K562 (cell line): ENCODE results near the gene DIP2B. TPM values are rescaled to one million over a fixed set of nuclear protein-coding genes. Genes with fewer than 3 reads are reported as not detected.

Experiments
- ATAC-seq: fragments of 200-7000 bp; cut with Tn5 transposase; 3 replicates; pipeline ENCODE4 v1.9.1; 2020; ENCODE audit warnings: moderate library complexity
- BruUV-seq: library from RNA; stranded (reverse); fragments of 400-500 nt; replicated peaks from 2 replicates; lab custom pipeline; 2021; lab: Mats Ljungman, UMichigan
- CTCF ChIA-PET: fragments of 300-600 bp; formaldehyde crosslinking; extraction: SDS; loops from one replicate; lab custom pipeline; 2021; ENCODE audit warnings: low intra/inter-chr PET ratio; lab: Yijun Ruan, JAX
- POLR2A ChIA-PET: fragments of 300-600, 350-650 bp; sonication (Branson Sonifier 250); formaldehyde crosslinking; extraction: SDS; loops from one replicate; lab custom pipeline; 2021; ENCODE audit warnings: antibody characterized with exemption, inconsistent platforms; lab: Yijun Ruan, JAX
- DNase-seq, 4 experiments: peaks; one replicate each; pipeline versions ENCODE4 v3.0.0 to v3.0.0-alpha.2; 2011 to 2018; ENCODE audit warnings: low spot score in 3 of 4, mixed read lengths in 3 of 4; ENCODE audit errors: extremely low read depth in 1 of 4
- FAIRE-seq: peaks from 2 replicates; lab custom pipeline; 2011; peaks lifted over from hg19 to GRCh38; lab: Jason Lieb, UNC
- H2AFZ ChIP-seq: 2 replicates; pipeline ENCODE4 v1.6.0; 2011; ENCODE audit warnings: low read depth, low read length, control low read depth, inconsistent platforms
- H3K27ac ChIP-seq: fragments of 200-600 bp; 3 replicates; pipeline ENCODE4 v1.8.0; 2011; ENCODE audit warnings: low read depth, mild to moderate bottlenecking, control low read depth, inconsistent platforms, low read length, moderate library complexity, mixed read lengths; ENCODE audit errors: extremely low read depth
- H3K27me3 ChIP-seq, 2 experiments: fragments of 300-600 bp in 1 of 2; 2 replicates in 1 of 2; 3 replicates in 1 of 2; pipeline versions ENCODE4 v1.6.0 to v1.8.0; 2011; ENCODE audit warnings: inconsistent platforms in 2 of 2, low read length in 2 of 2, mild to moderate bottlenecking in 1 of 2, mixed read lengths in 1 of 2, moderate library complexity in 1 of 2; ENCODE audit not compliant: control insufficient read depth in 2 of 2, insufficient read depth in 2 of 2
- H3K36me3 ChIP-seq: fragments of 300-600 bp; 3 replicates; pipeline ENCODE4 v1.8.0; 2011; ENCODE audit warnings: mild to moderate bottlenecking, low read length, inconsistent platforms; ENCODE audit not compliant: control insufficient read depth, insufficient read depth
- H3K4me1 ChIP-seq, 2 experiments: fragments of 200-600 bp in 1 of 2; replicated peaks in 1 of 2; 2 replicates in 1 of 2; 3 replicates in 1 of 2; pipeline versions ENCODE4 v1.5.1 to v1.8.0; 2011; ENCODE audit warnings: inconsistent platforms in 2 of 2, low read length in 2 of 2, mild to moderate bottlenecking in 1 of 2, mixed read lengths in 1 of 2, moderate library complexity in 1 of 2; ENCODE audit not compliant: control insufficient read depth in 2 of 2, insufficient read depth in 2 of 2
- H3K4me2 ChIP-seq: 2 replicates; pipeline ENCODE4 v1.6.1; 2011; ENCODE audit warnings: low read length, control low read depth, inconsistent platforms, mixed read lengths; ENCODE audit not compliant: insufficient read depth
- H3K4me3 ChIP-seq: fragments of 200-600 bp; sonication (generic), shearing (Covaris generic); 2 replicates; pipeline ENCODE4 v1.5.1; 2016; ENCODE audit warnings: control low read depth, inconsistent platforms
- H3K79me2 ChIP-seq: fragments of 200-600 bp; 3 replicates; pipeline ENCODE4 v1.8.0; 2011; ENCODE audit warnings: low read length, inconsistent platforms; ENCODE audit not compliant: control insufficient read depth, insufficient read depth
- H3K9ac ChIP-seq, 2 experiments: 2 replicates each; pipeline versions ENCODE4 v1.6.0 to v1.6.1; 2011; ENCODE audit warnings: low read depth in 2 of 2, low read length in 2 of 2, control low read depth in 1 of 2, inconsistent platforms in 1 of 2, mild to moderate bottlenecking in 1 of 2, mixed read lengths in 1 of 2; ENCODE audit not compliant: insufficient read depth in 1 of 2
- H3K9me1 ChIP-seq: one replicate; pipeline ENCODE4 v1.6.0; 2011; ENCODE audit warnings: inconsistent platforms, mild to moderate bottlenecking, low read length, moderate library complexity; ENCODE audit not compliant: control insufficient read depth, insufficient read depth
- H3K9me3 ChIP-seq: replicated peaks from 2 replicates; pipeline ENCODE4 v1.5.1; 2011; ENCODE audit warnings: low read depth, low read length, inconsistent platforms; ENCODE audit not compliant: control insufficient read depth, insufficient read depth
- H4K20me1 ChIP-seq: replicated peaks from 2 replicates; pipeline ENCODE4 v1.6.1; 2011; ENCODE audit warnings: low read length, inconsistent platforms, mixed read lengths; ENCODE audit not compliant: control insufficient read depth, insufficient read depth
- BACH1 ChIP-seq: fragments of 200-800 bp; sonication (Bioruptor generic); IDR thresholded peaks from 2 replicates; pipeline ENCODE4 v1.6.1; 2016; ENCODE audit warnings: missing genetic modification characterization, missing compliant biosample characterization
- NR4A1 ChIP-seq, 2 experiments: fragments of 250-450 bp in 1 of 2; fragments of 450-650 bp in 1 of 2; sonication (Bioruptor Pico) in 1 of 2; IDR thresholded peaks; 2 replicates each; pipeline versions ENCODE4 v1.4.0 to v1.6.1; 2016 to 2020; ENCODE audit warnings: mild to moderate bottlenecking in 2 of 2, missing compliant biosample characterization in 1 of 2, missing genetic modification characterization in 1 of 2, moderate library complexity in 1 of 2
- ZFP36 ChIP-seq: fragments of 150-350 bp; IDR thresholded peaks from 2 replicates; pipeline ENCODE4 v1.6.1; 2018; ENCODE audit warnings: low read length, low read depth; ENCODE audit not compliant: partially characterized antibody
- ZFPM2 ChIP-seq: fragments of 250-450 bp; sonication (Bioruptor Pico); IDR thresholded peaks from 2 replicates; pipeline ENCODE4 v1.5.1; 2022; ENCODE audit warnings: mild to moderate bottlenecking
- WGBS: fragments of 100-300 bp; shearing (Covaris generic); methylation state at CpG from one replicate; pipeline ENCODE4 v1.1.6; 2016; ENCODE audit warnings: low coverage, mixed read lengths; ENCODE audit not compliant: insufficient coverage; ENCODE audit errors: missing lambda C conversion rate; 5-methylcytosine and 5-hydroxymethylcytosine counted together
- in situ Hi-C: fragments of 300-500 bp; cut with MboI; formaldehyde crosslinking; loops from 4 replicates; pipeline ENCODE4 v1.15.0; 2018; ENCODE audit warnings: inconsistent platforms, mixed read lengths
- intact Hi-C: fragments of 100-400 bp; cut with micrococcal nuclease; formaldehyde crosslinking; loops from 2 replicates; pipeline ENCODE4 v1.14.2; 2022
- polyA plus RNA-seq, 8 experiments: library from polyadenylated mRNA; depleted of rRNA in 4 of 8; stranded (reverse) in 5 of 8; unstranded in 3 of 8; fragments of >200 nt; fragmentation: Nextera tagmentation in 2 of 8; fragmentation: Illumina TruSeq in 1 of 8; extraction: Ambion mirVana in 2 of 8; extraction: Trizol in 1 of 8; gene quantifications; 2 replicates each; pipeline versions ENCODE4 v1.2.1 to v1.2.3, GENCODE V29; 2011 to 2014; ENCODE audit warnings: inconsistent platforms in 1 of 8, missing spikeins in 1 of 8
- total RNA-seq, 7 experiments: library from RNA; depleted of rRNA in 6 of 7; stranded (reverse); fragments of >200 nt in 6 of 7; fragmentation: Illumina TruSeq in 2 of 7; extraction: Trizol in 2 of 7; gene quantifications; 2 replicates each; pipeline versions ENCODE4 v1.2.1 to v1.2.3, GENCODE V29; 2011 to 2021; ENCODE audit warnings: low replicate concordance in 1 of 7

Gene DIP2B
- total and polyA plus RNA-seq, 9 of the 15 experiments (the other 6 are each of a cell fraction or from before 2014, with no cell fraction given), result 4.6 to 26.1 (median 18.8) TPM

DNA sequence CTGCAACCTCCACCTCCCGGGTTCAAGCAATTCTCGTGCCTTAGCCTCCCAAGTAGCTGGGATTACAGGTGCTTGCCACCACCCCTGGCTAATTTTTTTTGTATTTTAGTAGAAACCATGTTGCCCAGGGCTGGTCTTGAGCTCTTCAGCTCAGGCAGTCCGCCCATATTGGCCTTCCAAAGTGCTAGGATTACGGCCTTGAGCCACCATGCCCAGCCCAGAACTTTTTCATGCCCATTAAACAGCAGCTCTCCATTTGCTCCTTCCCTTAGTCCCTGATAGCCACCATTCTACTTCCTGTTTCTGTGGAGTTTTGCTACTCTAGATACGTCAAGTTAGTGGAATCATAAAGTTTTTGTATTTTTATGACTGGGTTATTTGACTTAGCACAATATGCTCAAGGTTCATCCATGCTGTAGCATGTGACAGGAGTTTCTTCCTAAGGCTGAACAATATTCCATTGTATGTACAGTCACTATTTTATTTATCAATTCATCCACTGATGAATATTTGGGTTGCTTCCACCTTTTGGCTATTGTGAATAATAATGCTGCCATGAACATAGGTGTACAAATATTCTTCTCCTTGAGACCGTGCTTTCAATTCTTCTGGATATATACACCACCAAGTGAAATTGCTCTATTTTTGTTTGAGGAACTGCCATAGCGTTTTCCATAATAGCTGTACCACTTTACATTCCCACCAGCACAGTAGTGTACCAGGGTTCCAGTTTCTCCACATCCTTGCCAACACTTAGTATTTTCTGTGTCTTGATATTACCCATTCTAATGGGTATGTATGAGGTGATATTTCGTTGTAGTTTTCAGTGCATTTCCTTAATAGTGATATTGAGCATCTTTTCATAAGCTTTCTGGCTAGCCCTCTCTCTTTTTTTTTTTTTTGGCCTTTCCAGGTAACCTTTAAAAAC, 274.1 kb downstream of the DIP2B start:
- Histone ChIP-seq H3K4me2 (no peak overlapping the region), H3K4me3 (no peak overlapping the region), H3K9me1 (no peaks in the 10 kb centered on the region), H4K20me1 (no peaks in the 10 kb centered on the region), H2AFZ (no peak overlapping the region), H3K9me3 (no peaks in the 10 kb centered on the region), H3K27me3 (no peaks in the 10 kb centered on the region), H3K27ac (no peak overlapping the region)
- no peak for DNase-seq
- WGBS, result 87% methylated on average over 8 of the region's 8 CpGs
- BruUV-seq, result no TSS peak
- no peak for TF ChIP-seq ZFPM2 (CRISPR knock-in tag)
- TF ChIP-seq BACH1 (tag), result no peak
- peak; percentile 55 for TF ChIP-seq ZFP36
- TF ChIP-seq NR4A1 (CRISPR knock-in tag; IDR thresholded peaks at IDR 0.05), result no peak
- TF ChIP-seq NR4A1 (tag; IDR thresholded peaks at IDR 0.05), result no peak
- TF ChIP-seq, all 486 proteins: peak for 1
- peaks cover 59% of the 10 kb centered on the region for H3K79me2 ChIP-seq
- ChIA-PET POLR2A (interaction anchor here (0.7 to 1.3 kb wide), 2 partner anchors 13 to 489 kb away, joined by 4 to 5 read pairs; no protein-coding TSS in a partner anchor), CTCF (no interaction called here)
- H3K36me3 ChIP-seq, result peaks cover 33% of the 10 kb centered on the region; the same call in 2 of the 3 replicates
- ATAC-seq (no peak), FAIRE-seq (no peak)
- no peak overlapping the region for H3K9ac ChIP-seq
- in situ Hi-C loops, result no loop called here
- no peaks in the 10 kb centered on the region; a peak in 2 of 5 replicates for H3K4me1 ChIP-seq
- intact Hi-C loops, result no loop called here
